Right ventricle myocardium superior (tissue), 1 donor: Measurements from ENCODE around the gene TTC8. TPM values are rescaled to one million over a fixed set of nuclear protein-coding genes. Genes with fewer than 3 reads are reported as not detected.
"Not testable (repeated sequence)": the region's sequence is repeated elsewhere in the genome, so short reads cannot be mapped to it uniquely, and the experiment has no call there.

ENCODE experiments used
- ATAC-seq: fragments of 200-7000 bp; cut with Tn5 transposase; one replicate; pipeline ENCODE4 v1.9.1; 2020; ENCODE audit warnings: mild to moderate bottlenecking; ENCODE audit not compliant: poor library complexity
- DNase-seq: peaks from one replicate; pipeline ENCODE4 v3.0.0-alpha.2; 2020
- intact Hi-C: fragments of 100-400 bp; cut with DNase I; formaldehyde crosslinking; loops from one replicate; pipeline ENCODE4 v1.11.2; 2022
- total RNA-seq: library from RNA; stranded (reverse); fragmentation: NEBNext Ultra II Directional; extraction: Animal tissue kit (Norgen Biotek cat#: 25700); gene quantifications from one replicate; pipeline ENCODE4 v1.2.1, GENCODE V29; 2021
- donor health status: DM: no; HTN: yes; CAD: no; lungs with severe emphysema.

The TTC8 gene
- total RNA-seq, 1 donor from 2014 or later: 5.2 TPM

DNA sequence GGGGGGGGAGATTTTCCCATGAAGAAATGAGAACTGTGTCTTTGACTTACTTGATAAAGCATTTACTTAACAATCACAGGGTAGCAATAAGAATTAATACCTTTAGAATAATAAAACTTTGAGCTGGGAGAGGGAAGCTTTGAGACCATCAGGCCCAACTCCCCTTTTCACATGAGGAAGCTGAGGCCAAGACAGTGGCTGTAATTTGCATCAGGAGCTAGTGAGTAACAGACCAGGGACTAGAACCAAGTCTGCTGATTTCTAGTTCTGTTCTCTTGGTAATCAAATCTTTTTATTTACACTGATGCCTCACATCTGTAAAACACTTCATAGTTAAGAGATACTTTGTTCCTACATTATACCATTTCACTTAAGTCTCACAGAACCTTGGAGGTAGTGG is 28.7 kb downstream of the TTC8 start:
- DNase-seq: no peak
- intact Hi-C loops: no loop called here
- ATAC-seq: no peak

DNA sequence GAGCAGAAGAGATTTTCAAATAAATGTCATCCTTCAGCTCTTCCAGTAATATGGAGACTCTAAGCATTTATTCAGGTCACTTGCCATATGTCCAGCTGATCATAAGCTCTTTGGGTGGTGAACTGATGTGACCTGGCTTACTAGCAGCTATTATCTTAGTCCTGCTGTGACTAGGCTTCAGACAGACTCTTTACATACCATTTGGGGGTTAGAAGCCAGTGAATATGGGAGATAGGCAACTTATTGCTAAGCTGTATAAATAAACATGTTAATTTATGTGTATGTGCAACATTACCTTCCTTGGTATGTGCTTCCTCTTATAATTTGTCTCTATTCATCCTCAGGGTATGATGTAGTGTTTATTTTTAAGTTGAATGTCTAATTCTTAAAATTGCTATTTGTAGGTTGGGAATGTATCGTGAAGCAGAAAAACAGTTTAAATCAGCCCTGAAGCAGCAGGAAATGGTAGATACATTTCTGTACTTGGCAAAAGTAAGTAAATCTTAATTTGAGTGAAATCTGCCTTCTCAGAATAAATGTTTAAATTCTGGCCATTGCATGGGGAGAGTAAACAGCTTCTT is 32.4 kb downstream of the TTC8 start:
- no peak for DNase-seq
- intact Hi-C loops: no loop called here
- no peak for ATAC-seq

DNA sequence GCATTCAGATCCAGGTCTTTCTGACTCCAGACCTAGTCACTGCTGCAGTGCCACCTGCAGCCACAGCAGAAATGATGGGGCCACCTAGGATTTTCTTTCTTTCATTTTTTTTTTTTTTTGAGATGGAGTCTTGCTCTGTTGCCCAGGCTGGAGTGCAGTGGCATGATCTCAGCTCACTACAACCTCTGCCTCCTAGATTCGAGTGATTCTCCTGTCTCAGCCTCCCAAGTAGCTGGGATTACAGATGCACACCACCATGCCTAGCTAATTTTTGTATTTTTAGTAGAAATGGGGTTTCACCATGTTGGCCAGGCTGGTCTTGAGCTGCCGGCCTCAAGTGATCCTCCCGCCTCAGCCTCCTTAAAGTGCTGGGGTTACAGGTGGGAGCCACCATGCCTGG is 33.4 kb downstream of the TTC8 start:
- ATAC-seq, DNase-seq, intact Hi-C loops: not testable (repeated sequence)

DNA sequence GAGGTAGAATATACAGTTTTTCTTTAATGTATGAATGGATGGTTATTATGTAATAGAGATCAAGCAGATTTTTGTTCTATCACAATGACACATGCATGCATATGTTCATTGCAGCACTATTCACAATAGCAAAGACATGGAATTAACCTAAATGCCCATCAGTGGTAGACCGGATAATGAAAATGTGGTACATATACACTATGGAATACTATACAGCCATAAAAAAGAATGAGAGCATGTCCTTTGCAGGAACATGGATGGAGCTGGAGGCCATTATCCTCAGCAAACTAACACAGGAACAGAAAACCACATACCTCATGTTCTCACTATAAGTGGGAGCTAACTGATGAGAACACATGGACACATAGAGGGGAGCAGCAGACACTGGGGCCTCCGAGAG is 34.7 kb downstream of the TTC8 start:
- ATAC-seq, intact Hi-C loops, DNase-seq: not testable (repeated sequence)

DNA sequence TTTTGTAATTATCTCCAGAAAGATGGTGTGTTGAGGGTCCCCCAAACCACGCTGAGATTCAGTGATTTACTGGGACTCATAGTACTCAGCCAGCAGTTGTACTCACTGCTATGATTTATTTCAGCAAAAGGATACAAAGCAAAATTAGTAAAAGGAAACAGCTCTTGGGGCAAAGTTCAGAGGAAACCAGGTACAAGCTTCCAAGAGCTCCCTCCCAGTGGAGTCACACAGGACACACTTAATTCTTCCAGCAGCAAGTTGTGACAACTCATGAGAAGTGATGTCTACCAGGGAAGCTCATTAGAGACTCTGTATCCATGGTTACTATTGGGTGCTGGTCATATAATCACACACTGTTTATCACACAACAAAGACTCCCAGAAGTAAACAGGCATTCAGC is 38.7 kb downstream of the TTC8 start:
- no peak for DNase-seq
- no peak for ATAC-seq
- intact Hi-C loops: no loop called here

DNA sequence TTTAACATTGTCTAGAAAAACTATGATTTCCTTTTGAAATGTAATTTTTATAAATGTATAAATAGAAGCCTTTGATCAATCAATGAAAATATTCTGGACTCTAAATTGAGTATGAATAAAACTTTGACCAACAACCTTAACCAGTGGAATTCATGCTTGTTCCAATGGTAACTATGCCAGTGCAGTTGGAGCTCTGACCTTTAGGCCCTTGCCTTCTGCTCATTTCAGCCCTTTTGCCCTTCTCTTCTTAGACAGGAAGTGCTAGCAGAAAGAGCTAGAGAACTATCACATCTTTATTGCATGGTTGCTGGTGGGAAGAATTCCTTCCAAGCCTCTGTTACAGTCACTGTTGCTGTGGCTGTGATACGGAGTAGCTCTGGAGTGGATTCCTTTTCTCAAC is 39.7 kb downstream of the TTC8 start:
- ATAC-seq (no peak), DNase-seq (no peak)
- intact Hi-C loops: no loop called here

DNA sequence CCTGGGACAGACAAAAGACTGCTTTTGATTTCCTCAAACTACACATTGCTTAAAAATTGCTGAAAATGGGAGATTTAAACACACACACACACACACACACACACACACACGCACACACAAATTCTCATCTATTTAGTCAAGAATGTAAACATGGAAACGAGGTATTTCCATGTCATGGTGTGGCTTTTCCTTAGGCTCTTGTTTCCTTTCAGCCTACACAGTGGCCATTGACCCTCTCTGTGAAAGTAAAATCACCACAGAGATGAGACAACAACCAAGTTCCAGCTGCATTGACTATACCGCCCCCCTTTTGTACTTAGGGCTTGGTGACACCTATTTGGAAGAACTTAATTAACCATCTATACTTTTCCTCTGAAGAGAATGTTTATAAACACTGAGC is 41.9 kb downstream of the TTC8 start:
- DNase-seq (no peak), ATAC-seq (no peak)
- intact Hi-C loops: no loop called here

DNA sequence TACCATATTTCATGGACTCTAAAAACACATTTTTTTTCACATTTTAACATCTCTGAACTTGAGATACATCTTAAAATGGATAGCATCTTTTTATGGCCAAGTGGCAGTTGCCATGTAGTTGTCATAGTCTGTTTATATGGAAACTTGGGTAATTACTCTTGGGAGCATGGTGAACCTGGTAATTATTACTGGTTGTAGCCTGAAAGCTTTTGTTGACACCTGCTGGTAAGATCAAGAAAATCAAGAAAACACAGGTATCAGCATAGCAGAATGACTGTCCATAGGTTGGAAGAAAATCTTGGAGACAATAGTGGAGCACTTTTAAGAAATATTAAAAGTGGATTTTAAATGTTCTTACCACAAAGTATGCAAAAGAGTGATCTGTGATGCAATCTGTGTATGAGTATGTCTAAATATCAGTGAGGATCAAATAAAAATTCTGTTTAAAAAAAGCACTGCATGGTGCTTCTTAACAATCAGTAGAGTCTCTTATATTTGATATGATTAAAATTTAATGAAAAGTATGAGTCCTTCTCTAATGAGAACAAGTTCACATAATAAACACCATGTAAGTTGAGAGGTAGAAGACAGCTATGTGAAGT is 44.2 kb downstream of the TTC8 start:
- intact Hi-C loops: no loop called here
- ATAC-seq: no peak
- DNase-seq: no peak

GRCh38 chr14:88870777-88871176 is 46.3 kb downstream of the TTC8 start:
- no peak for DNase-seq
- intact Hi-C loops: no loop called here
- ATAC-seq: no peak

DNA sequence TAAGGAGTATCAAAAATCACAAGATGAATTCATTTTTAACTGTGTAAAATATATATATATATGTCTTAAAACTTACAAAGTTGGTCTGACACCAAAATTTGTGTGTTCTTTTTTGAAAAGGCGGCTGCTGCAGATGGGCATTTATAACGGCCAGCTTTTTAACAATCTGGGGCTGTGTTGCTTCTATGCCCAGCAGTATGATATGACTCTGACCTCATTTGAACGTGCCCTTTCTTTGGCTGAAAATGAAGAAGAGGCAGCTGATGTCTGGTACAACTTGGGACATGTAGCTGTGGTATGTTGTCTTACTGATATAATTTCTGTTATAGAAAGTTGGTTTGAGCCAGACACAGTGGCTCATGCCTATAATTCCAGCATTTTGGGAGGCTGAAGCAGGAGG is 47.0 kb downstream of the TTC8 start:
- DNase-seq (no peak), ATAC-seq (no peak)
- intact Hi-C loops: no loop called here

- ATAC-seq (no peak), DNase-seq (no peak)
- intact Hi-C loops: no loop called here
Observed at GRCh38 chr14:88872976-88873375, 48.5 kb downstream of the TTC8 start.

DNA sequence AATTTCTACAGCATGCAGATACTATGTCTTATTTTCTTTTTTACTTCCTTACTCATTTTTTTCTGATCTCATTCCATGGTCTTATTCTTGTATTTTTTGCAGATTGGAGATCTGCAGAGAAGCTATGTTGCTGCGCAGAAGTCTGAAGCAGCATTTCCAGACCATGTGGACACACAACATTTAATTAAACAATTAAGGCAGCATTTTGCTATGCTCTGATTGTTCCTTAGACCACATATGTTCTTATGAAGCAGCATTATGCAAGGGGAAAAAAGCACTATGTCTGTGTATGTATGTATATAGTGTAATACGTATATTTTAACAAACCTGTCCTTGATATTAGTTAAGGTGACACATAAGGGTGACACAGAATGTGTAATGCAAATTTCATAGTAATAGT is 52.7 kb downstream of the TTC8 start:
- ATAC-seq (no peak), DNase-seq (no peak)
- intact Hi-C loops: no loop called here

DNA sequence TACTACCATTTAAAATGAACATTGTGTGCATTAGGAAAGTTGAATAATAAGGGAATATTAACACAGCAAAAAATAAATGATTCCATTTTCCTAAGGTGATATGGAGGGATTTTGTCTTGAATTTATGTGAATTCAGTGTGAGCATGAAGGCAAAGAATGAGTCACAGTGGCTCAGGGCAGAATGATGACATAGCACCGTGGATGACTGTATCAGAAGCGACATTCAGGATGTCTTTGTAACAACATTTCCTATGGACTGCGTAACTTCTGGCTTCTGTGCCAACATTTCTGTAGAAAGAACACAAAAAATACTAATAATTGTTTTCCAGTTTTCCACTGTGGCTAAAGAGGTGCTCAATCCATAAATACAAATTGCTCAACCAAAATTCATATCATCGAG is 54.6 kb downstream of the TTC8 start:
- intact Hi-C loops: no loop called here
- DNase-seq: no peak
- no peak for ATAC-seq

- ATAC-seq (no peak), DNase-seq (no peak)
Observed at GRCh38 chr14:88882236-88882635, 57.8 kb downstream of the TTC8 start.

GRCh38 chr14:88895116-88895515 is 70.7 kb downstream of the TTC8 start:
- DNase-seq (no peak), ATAC-seq (no peak)
- intact Hi-C loops: no loop called here

More at GRCh38 chr14:88882236-88882635, 57.8 kb downstream of the TTC8 start:
- intact Hi-C loops: no loop called here

- no peak for ATAC-seq
- no peak for DNase-seq
- intact Hi-C loops: no loop called here
Observed at GRCh38 chr14:88901189-88901588, 76.7 kb downstream of the TTC8 start.

GRCh38 chr14:88901991-88902390 is 77.5 kb downstream of the TTC8 start:
- intact Hi-C loops: no loop called here
- ATAC-seq: no peak
- no peak for DNase-seq

GRCh38 chr14:88902850-88903249 is 78.4 kb downstream of the TTC8 start:
- no peak for DNase-seq
- intact Hi-C loops: no loop called here
- ATAC-seq: no peak

GRCh38 chr14:88904206-88904647 is 79.8 kb downstream of the TTC8 start:
- intact Hi-C loops: no loop called here
- DNase-seq (no peak), ATAC-seq (no peak)

DNA sequence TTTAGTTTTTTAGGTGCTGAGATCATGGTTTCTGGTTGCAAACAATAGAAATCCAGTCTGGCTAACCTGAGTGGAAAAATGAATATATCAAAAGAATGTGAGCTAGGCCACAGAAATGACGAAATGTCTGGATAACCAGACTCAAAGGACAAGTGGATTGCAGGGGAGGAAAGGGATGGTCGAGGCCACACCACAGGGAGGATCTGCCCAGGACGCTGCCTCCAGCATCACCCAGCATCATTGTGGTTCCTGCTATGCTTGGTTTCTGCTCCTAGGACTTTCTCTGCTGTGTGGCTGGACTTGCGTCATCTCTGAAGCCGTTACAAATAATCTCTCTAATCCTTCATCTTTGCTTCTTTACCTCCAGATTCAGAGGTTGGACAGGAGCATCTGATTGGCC is 80.4 kb downstream of the TTC8 start:
- intact Hi-C loops: no loop called here
- ATAC-seq: no peak

GRCh38 chr14:88908216-88908615 is 83.8 kb downstream of the TTC8 start:
- no peak for ATAC-seq
- no peak for DNase-seq
- intact Hi-C loops: no loop called here

More for the DNA sequence above, 80.4 kb downstream of the TTC8 start:
- no peak for DNase-seq
